GM18873 (cell line): ENCODE measurements around the gene DDX59.
A peak's percentile ranks its signal among the peaks of the same experiment; 100 is the strongest.

Experiments
- ATAC-seq: cut with Tn5 transposase; IDR thresholded peaks from one replicate; pipeline ENCODE4 v1.9.1; 2021; ENCODE audit warnings: mild to moderate bottlenecking, moderate library complexity, moderate number of reproducible peaks; ENCODE audit not compliant: unreplicated experiment, low FRiP score

The DDX59 gene

DNA sequence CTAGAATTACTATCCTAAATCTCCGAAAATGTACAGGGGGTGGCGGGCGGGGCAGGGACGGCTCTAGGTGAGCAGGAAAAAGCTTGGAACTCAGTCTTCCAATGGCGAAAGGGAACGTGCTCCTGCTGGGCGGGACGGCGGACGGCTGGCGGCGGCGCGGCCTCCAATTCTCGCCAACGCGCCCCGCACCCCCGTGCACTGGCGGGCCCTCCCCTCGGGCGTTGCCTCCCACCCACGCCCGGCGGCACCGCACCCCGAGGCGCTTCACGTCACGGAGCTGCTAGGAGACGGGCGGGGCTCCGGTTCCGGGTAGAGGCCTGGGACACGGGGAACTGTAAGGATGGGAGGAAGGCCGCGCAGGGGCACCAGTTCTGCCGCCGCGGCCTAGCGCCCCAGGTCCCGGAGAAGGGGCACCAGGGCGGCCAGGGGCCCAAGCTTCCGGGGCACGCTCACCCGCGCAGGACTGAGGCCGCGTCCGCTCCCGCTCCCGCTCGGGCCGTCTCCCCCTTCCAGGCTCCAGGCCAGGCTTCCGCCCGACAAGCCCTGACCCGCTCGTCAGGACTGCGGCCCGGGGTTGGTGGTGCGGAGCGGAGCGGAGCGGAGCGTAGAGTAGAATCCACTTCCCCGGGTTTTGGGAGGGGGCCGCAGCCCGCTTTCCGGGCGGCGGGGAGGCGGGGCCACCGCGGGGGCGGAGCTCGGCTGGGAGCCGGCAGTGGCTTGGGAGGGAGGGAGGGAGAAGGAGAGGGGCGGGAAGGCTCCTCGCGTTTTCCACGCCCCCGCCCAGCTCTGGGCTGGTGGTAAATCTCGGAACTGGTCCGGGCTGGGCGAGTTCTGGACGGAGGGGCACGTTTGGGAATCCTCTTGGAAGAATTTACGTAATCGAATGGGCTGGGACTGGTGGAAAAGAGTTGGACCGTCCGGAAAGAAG lies at the start of gene DDX59:
Gene DDX59, minus strand, starts transcription at position 594 of the 928 bp plus-strand sequence. CDS start 3,167 bp downstream, outside the sequence.
- peak; percentile 65 for ATAC-seq

- ATAC-seq: no peak
Measured at GRCh38 chr1:200714504-200715187, 44.9 kb upstream of the DDX59 start.

GRCh38 chr1:200710166-200710565 lies 40.5 kb upstream of the DDX59 start:
- ATAC-seq: no peak

DNA sequence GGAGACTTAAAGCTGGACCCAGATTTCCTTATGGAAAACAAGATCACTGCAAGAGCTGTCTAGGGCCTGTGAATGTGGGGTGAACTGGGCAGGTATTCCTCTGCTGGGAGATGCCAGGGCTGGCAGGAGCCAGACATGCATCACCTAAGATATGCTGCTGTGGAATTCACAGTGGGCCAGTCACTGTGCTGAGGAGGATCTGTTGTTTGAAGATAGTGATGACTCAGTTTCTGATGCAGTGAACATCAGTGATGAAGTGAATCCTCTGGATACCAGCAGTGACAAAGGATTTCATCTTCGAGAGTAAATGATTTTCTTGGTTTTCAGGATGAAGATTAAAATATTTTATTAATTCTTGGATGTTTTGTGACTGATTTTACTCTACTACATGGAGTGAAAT lies 39.1 kb upstream of the DDX59 start:
- ATAC-seq: no peak

- ATAC-seq: no peak
Measured at GRCh38 chr1:200708161-200708560, 38.5 kb upstream of the DDX59 start.

DNA sequence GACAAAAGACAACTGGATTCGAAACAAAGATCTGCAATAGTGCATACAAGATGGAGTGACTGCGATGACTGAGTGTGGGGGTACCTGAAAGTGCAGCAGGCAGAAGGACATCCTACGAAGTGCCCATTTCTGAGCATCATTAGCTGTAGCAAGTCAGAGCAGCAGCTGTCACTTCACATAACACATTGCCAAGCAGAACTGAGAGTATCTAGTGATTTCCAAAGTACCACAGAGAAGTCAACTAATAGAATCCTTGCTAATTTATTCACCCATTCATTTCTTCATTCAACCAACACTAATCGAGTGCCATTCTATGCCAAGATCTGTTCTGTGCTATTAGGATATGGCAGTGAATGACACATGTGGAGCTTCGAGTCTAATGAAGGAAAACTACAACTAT lies 37.4 kb upstream of the DDX59 start:
- no peak for ATAC-seq

GRCh38 chr1:200706111-200706814 lies 36.6 kb upstream of the DDX59 start:
- no peak for ATAC-seq

- ATAC-seq: no peak
Measured at GRCh38 chr1:200704986-200705500, 35.3 kb upstream of the DDX59 start.

DNA sequence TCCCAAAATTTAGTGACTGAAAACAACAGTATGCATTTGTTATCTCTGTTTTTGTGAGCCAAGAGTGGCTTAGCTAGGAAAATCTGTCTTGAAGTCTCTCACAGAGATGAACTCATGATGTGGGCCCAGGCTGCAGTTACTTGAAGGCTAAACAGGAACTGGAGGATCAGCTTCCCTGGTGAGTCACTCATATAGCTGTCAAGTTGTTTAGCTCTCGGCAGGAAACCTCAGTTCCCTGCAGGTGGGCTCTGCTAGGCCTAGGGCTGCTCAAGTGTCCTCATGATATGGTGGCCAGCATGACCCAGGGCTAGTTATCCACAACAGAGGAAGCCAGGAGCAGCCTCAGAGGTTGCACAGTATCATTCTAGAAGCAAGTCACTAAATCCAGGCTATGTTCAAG lies 30.2 kb upstream of the DDX59 start:
- no peak for ATAC-seq

DNA sequence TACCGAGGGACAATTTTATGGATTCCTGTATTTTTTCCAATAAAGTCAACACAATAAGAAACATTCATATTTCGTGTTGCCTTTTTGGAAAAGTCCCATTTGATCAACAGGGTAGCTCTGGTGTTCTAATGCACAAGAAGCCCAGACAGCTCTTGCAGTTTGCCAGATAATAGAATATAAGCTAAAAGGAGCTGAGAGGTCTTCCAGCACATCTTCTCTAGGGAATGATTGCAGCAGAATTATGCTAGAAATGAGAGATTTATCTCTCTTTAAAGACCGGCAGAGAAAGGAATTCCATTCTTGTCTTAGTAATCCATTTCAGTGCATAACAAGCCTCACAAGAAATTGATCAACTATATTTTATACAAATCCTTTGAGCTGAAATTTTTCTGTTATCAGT lies 25.0 kb upstream of the DDX59 start:
- no peak for ATAC-seq

DNA sequence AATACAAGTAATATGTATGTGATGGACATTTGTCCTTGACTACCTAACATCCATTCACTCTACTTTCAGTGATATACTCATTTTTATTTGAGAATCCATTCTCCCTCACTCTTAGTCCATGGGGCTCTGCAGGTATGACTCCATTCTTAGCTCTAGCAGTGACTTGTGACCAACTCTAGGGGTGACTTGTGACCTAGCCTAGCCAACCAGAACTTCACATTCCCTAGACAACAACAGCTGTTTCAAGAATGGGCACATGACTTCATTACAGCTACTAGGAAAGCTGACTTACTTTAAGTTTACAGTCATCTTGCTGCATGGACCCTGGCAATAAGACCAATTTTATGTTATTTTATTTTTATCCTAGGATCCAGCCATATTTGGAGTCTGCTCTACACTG lies 23.6 kb upstream of the DDX59 start:
- ATAC-seq: no peak

DNA sequence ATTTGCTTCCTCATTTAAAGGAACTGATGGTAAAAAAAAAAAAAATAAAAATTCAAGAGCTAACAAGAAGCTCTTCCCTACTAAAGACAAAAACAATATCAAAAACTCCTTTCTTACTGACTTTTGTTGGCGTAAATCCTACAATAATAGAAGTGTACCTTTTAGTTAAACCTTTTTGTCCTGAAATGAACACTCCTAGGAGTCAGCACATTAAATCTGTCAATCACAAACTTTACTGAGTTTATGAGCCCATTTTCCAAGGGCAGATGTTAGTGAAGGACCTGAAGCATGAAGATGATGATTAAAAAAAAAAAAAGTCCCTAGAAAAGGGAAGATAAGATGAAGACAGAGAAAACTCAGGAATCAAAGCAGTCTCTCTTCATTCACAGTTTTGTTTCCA lies 22.6 kb upstream of the DDX59 start:
- no peak for ATAC-seq

DNA sequence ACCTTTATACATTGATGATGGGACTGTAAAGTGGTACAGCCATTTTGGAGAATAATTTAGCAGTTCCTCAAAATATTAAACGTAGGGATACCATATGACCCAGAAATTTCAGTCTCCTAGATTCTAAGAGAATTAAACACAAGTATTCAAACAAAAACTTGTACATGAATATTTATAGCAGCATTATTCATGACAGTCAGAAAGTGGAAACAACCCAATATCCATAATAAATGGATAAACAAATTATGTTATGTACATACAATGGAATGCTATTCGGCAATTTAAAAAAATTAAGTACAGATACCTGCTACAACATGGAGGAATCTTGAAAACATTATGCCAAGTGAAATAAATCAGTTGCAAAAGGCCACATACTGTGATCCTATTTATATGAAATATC lies 16.9 kb upstream of the DDX59 start:
- ATAC-seq: no peak

- ATAC-seq: no peak
Measured at GRCh38 chr1:200684015-200684414, 14.3 kb upstream of the DDX59 start.

DNA sequence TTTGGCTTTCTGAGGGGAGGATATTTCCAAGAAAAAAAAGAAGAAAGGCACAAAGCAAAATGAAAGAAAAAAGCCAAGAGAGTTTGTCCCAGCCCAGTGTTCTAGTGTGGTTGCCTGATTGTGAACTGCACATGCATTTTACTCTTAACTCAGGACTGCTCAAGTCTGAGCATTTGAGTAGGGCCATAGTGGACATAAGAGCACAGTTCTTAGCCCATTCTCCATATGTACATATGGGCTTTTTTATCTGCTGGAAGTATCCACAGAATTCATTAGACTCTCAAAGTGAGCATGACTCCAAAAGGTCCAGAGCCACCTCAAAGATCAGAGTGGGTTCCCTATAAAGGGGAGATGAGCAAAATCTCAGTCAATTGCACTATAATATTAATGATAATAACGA lies 13.6 kb upstream of the DDX59 start:
- ATAC-seq: no peak

DNA sequence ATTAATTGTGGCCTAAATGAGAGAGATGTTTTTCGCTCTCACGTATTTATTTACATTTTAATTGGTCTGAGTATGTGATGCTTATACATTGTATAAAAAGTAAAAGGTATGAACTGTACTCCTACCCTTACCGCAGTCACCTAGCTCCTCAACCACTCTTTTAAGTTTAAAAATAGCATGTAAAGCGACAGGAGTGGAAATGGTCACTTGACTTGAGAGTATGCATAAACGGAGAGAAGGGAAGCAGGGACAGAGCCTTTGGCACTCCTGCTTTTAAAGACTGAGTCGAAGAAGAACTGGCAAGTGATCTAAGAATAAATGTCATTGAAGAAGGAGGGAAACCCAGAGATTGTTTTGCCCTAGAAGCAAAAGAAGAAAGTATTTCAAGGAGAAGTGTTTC lies 11.5 kb upstream of the DDX59 start:
- ATAC-seq: no peak

GRCh38 chr1:200676829-200677228 lies 7.1 kb upstream of the DDX59 start:
- no peak for ATAC-seq

DNA sequence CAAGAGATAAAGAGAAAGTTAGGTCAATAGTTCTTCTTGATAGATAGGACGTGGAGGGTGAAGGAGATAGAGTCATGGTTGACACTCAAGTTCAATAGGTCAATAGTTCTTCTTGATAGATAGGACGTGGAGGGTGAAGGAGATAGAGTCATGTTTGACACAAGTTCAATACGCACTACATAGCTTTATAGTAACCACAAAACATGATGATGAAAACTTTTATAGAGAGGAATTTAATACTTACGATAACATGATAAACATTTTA lies 5.8 kb upstream of the DDX59 start:
- ATAC-seq: no peak

DNA sequence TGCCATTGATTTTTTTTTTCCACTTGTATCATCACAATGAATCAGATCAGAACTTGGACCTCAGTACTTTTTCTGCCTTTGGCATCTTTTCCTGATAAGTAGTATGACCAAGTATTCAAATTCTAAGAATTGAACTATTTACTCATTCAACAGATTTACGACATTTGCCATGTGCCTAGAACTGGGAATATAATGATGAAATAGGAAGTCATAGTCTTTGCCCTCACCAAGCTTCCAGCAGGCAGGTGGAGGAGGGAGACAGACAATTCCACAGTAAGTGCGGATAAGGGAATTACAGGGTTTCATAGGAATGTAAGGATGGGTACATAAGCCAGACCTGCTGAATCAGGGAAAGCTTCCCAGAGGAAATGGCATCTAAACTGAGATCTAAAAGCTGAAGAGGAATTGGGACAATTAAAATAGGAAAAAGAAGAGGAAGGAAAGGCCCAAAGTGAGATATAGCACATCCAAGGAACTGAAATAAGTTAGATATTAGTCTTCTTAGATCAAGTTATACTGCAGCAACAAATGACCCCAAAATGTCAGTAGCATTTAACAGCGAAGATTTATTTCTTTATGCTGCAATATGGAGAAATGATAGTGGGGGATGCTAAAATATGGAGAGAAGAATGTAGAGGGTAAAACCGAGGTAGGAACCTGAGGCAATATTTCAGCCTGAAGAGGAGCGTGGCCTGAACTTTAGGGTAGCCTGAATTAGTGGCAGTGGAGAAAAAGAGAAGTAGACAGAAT lies 5.3 kb upstream of the DDX59 start:
- no peak for ATAC-seq

DNA sequence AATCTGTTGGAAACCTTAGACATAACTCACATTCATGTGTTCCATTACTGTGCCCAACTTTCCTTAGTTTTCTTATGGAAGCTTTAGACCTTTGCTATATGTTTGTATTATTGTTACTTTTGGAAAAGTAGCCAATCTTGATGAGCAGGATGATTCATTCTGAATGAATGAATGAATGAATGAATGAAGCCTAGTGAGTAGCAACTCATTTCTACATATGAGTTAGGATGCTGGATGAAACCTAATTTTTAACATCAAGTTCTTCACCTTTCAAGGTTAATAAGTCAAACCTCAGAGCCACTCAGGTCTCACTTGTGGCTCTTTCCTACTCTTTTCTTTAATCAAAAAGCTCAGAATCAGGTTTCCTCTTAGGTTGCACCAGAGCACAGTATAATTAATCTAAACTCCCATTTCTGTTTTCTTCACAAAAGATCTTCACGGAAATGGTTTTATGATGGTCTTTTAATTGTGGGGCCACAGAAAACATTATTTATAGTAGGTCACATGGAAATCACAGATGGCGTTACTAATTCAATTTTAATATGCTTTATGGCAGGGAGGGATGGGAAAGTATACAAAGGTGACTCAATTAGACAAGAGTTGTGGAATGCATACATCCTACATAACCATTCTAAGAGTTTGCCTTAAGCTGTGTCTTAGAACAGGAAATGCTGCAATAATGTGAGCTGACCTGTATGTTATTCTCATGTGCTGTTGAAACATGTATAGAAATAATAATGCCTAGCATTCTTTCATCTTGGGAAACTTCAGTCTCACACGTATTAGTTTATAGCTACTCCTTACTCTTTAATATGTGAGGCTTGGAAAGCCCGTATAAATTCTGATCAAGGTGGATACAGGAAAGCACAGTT lies 4.5 kb upstream of the DDX59 start:
- no peak for ATAC-seq
